GM12892 (cell line): ENCODE data around the gene NAV2.

ENCODE experiments used
- POLR2A ChIP-seq: IDR thresholded peaks from 2 replicates; pipeline ENCODE4 v1.6.1; 2011; ENCODE audit warnings: low read depth, low read length, control low read depth
- POLR2AphosphoS5 ChIP-seq: IDR thresholded peaks from 2 replicates; pipeline ENCODE4 v1.6.1; 2011; ENCODE audit warnings: low read depth, low read length, control low read depth
- TAF1 ChIP-seq: IDR thresholded peaks from 2 replicates; pipeline ENCODE4 v1.6.1; 2011; ENCODE audit warnings: low read depth, mild to moderate bottlenecking, control low read depth, low read length, borderline replicate concordance

DNA sequence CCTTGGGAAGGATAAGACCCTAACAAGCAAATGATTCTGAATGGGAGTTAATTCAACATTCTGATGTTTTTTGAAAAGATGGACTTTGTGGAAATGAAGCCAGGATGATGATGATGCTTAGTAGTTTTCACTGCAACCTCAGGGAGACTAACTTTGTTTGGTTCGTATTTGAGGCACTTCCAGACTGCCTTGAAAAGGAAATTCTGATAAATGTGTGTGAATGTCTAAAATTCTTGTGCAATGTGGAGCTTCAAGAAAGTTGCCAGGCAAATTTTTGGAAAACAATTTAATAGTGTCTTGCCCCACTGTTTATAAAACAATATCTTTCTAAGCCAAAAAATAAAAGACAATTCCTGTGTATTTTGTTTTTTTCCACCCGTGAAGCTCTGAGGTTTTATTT lies 11.2 kb upstream of the NAV2 start:
- TF ChIP-seq POLR2A (no peak), POLR2AphosphoS5 (no peak), TAF1 (no peak)
